DMS53 treated with DMSO at 0.1 percent for 48 hours (cell line): ENCODE data around the gene TFB1M.
"Not testable (repeated sequence)": the region's sequence is repeated elsewhere in the genome, so short reads cannot be mapped to it uniquely, and the experiment has no call there.

Experiments
- DNase-seq: peaks from one replicate; lab custom pipeline; 2025; ENCODE audit not compliant: unreplicated experiment; lab: John Stamatoyannopoulos, UW

Gene TFB1M

GRCh38 chr6:155244434-155244833, 69.8 kb downstream of the TFB1M start:
- DNase-seq: no peak

GRCh38 chr6:155241966-155242365, 72.3 kb downstream of the TFB1M start:
- no peak for DNase-seq

GRCh38 chr6:155240905-155241600, 73.2 kb downstream of the TFB1M start:
- DNase-seq: no peak

- no peak for DNase-seq
These were observed 76.7 kb downstream of the TFB1M start for GRCh38 chr6:155237613-155238012.

- no peak for DNase-seq
These were observed 79.2 kb downstream of the TFB1M start for GRCh38 chr6:155235087-155235486.

- DNase-seq: no peak
These were observed 79.6 kb downstream of the TFB1M start for GRCh38 chr6:155234687-155235086.

GRCh38 chr6:155234167-155234566, 80.1 kb downstream of the TFB1M start:
- DNase-seq: no peak

GRCh38 chr6:155232848-155233247, 81.4 kb downstream of the TFB1M start:
- no peak for DNase-seq

GRCh38 chr6:155230975-155231374, 83.3 kb downstream of the TFB1M start:
- DNase-seq: not testable (repeated sequence)

- DNase-seq: no peak
These were observed 85.6 kb downstream of the TFB1M start for GRCh38 chr6:155228546-155229166.

- no peak for DNase-seq
These were observed 87.2 kb downstream of the TFB1M start for GRCh38 chr6:155227046-155227445.

- no peak for DNase-seq
These were observed 89.7 kb downstream of the TFB1M start for GRCh38 chr6:155224618-155225017.

- no peak for DNase-seq
These were observed 90.4 kb downstream of the TFB1M start for GRCh38 chr6:155223646-155224451.

GRCh38 chr6:155222506-155222905, 91.8 kb downstream of the TFB1M start:
- DNase-seq: no peak

GRCh38 chr6:155221086-155221485, 93.2 kb downstream of the TFB1M start:
- DNase-seq: no peak

- no peak for DNase-seq
These were observed 94.4 kb downstream of the TFB1M start for GRCh38 chr6:155219858-155220301.

- no peak for DNase-seq
These were observed 95.0 kb downstream of the TFB1M start for GRCh38 chr6:155219299-155219698.

- DNase-seq: not testable (repeated sequence)
These were observed 95.6 kb downstream of the TFB1M start for GRCh38 chr6:155218711-155219110.

GRCh38 chr6:155216312-155217046, 97.8 kb downstream of the TFB1M start:
- no peak for DNase-seq

GRCh38 chr6:155215906-155216305, 98.4 kb downstream of the TFB1M start:
- no peak for DNase-seq
